NCI-H2081 treated with DMSO at 0.1 percent for 48 hours (cell line): ENCODE results near the gene NRIP1.

Experiments
- DNase-seq: peaks from one replicate; lab custom pipeline; 2025; lab: John Stamatoyannopoulos, UW

Gene NRIP1

GRCh38 chr21:15006594-15007230 is 58.1 kb downstream of the NRIP1 start:
- no peak for DNase-seq

GRCh38 chr21:15005391-15005790 is 59.4 kb downstream of the NRIP1 start:
- no peak for DNase-seq

GRCh38 chr21:15004721-15005370 is 60.0 kb downstream of the NRIP1 start:
- no peak for DNase-seq

- peak; percentile 68 for DNase-seq
Measured at GRCh38 chr21:15003463-15004135, 61.2 kb downstream of the NRIP1 start.

- DNase-seq, result peak; percentile 71
Measured at GRCh38 chr21:15001857-15002606, 62.8 kb downstream of the NRIP1 start.

- no peak for DNase-seq
Measured at GRCh38 chr21:15001113-15001512, 63.7 kb downstream of the NRIP1 start.

GRCh38 chr21:15000081-15000480 is 64.7 kb downstream of the NRIP1 start:
- DNase-seq, result no peak

- no peak for DNase-seq
Measured at GRCh38 chr21:14998784-14999183, 66.0 kb downstream of the NRIP1 start.

GRCh38 chr21:14998336-14998735 is 66.5 kb downstream of the NRIP1 start:
- no peak for DNase-seq

GRCh38 chr21:14995695-14996490 is 68.9 kb downstream of the NRIP1 start:
- DNase-seq, result no peak

- no peak for DNase-seq
Measured at GRCh38 chr21:14995226-14995625, 69.6 kb downstream of the NRIP1 start.

GRCh38 chr21:14993115-14993514 is 71.7 kb downstream of the NRIP1 start:
- no peak for DNase-seq

- no peak for DNase-seq
Measured at GRCh38 chr21:14991957-14992356, 72.8 kb downstream of the NRIP1 start.

GRCh38 chr21:14989359-14989758 is 75.4 kb downstream of the NRIP1 start:
- DNase-seq, result no peak

- no peak for DNase-seq
Measured at GRCh38 chr21:14988760-14989159, 76.0 kb downstream of the NRIP1 start.

GRCh38 chr21:14987370-14988170 is 77.2 kb downstream of the NRIP1 start:
- no peak for DNase-seq

- no peak for DNase-seq
Measured at GRCh38 chr21:14985306-14985705, 79.5 kb downstream of the NRIP1 start.

GRCh38 chr21:14982336-14982735 is 82.5 kb downstream of the NRIP1 start:
- no peak for DNase-seq

GRCh38 chr21:14981246-14981645 is 83.6 kb downstream of the NRIP1 start:
- no peak for DNase-seq

GRCh38 chr21:14979264-14979663 is 85.5 kb downstream of the NRIP1 start:
- DNase-seq, result no peak

GRCh38 chr21:14977814-14978213 is 87.0 kb downstream of the NRIP1 start:
- DNase-seq, result no peak
